ENCODE data around the gene BAHCC1.

Gene BAHCC1

GRCh38 chr17:81367171-81367570, 28.1 kb upstream of the BAHCC1 start:
- no peak for DNase-seq (ENCODE audit: low read depth in 2 of 2)

GRCh38 chr17:81368161-81369022, 26.9 kb upstream of the BAHCC1 start:
- no peak for DNase-seq (ENCODE audit: low read depth in 2 of 2)

GRCh38 chr17:81370294-81370693, 25.0 kb upstream of the BAHCC1 start:
- DNase-seq (ENCODE audit: low read depth in 2 of 2): no peak

GRCh38 chr17:81371910-81372760, 23.1 kb upstream of the BAHCC1 start:
- no peak for DNase-seq (ENCODE audit: low read depth in 2 of 2)

- DNase-seq (ENCODE audit: low read depth in 2 of 2): no peak
Observed at GRCh38 chr17:81373536-81374160, 21.6 kb upstream of the BAHCC1 start.

GRCh38 chr17:81374890-81375289, 20.4 kb upstream of the BAHCC1 start:
- no peak for DNase-seq (ENCODE audit: low read depth in 2 of 2)

GRCh38 chr17:81376946-81377714, 18.1 kb upstream of the BAHCC1 start:
- DNase-seq (ENCODE audit: low read depth in 2 of 2): no peak

- DNase-seq (ENCODE audit: low read depth in 2 of 2): no peak
Observed at GRCh38 chr17:81378941-81379511, 16.2 kb upstream of the BAHCC1 start.

GRCh38 chr17:81379523-81379942, 15.7 kb upstream of the BAHCC1 start:
- DNase-seq (ENCODE audit: low read depth in 2 of 2): no peak

- no peak for DNase-seq (ENCODE audit: low read depth in 2 of 2)
Observed at GRCh38 chr17:81380131-81380530, 15.1 kb upstream of the BAHCC1 start.

GRCh38 chr17:81380666-81381518, 14.4 kb upstream of the BAHCC1 start:
- no peak for DNase-seq (ENCODE audit: low read depth in 2 of 2)

- DNase-seq (ENCODE audit: low read depth in 2 of 2): no peak
Observed at GRCh38 chr17:81381632-81382577, 13.4 kb upstream of the BAHCC1 start.

GRCh38 chr17:81382851-81383250, 12.4 kb upstream of the BAHCC1 start:
- no peak for DNase-seq (ENCODE audit: low read depth in 2 of 2)

GRCh38 chr17:81383504-81384421, 11.5 kb upstream of the BAHCC1 start:
- DNase-seq (ENCODE audit: low read depth in 2 of 2): no peak

GRCh38 chr17:81384929-81385319, 10.3 kb upstream of the BAHCC1 start:
- DNase-seq (ENCODE audit: low read depth in 2 of 2): no peak

GRCh38 chr17:81385320-81386111, 9.7 kb upstream of the BAHCC1 start:
- no peak for DNase-seq (ENCODE audit: low read depth in 2 of 2)

- DNase-seq (ENCODE audit: low read depth in 2 of 2): no peak
Observed at GRCh38 chr17:81386141-81386645, 9.1 kb upstream of the BAHCC1 start.

Data from stimulated activated CD4-positive, alpha-beta T cell treated with anti-CD3 and anti-CD28 coated beads, Interleukin-15, amount 100 ng/mL, for 48 hours (primary cell).